HepG2 (cell line): ENCODE measurements around the gene ADD2. TPM values are rescaled to one million over a fixed set of nuclear protein-coding genes. Genes with fewer than 3 reads are reported as not detected.

Source experiments
- E2F1 ChIP-seq: sonication (generic); formaldehyde crosslinking; IDR thresholded peaks from 2 replicates; pipeline ENCODE4 v1.5.0; 2020; ENCODE audit warnings: missing genetic modification reagents
- PAWR ChIP-seq: sonication (generic); formaldehyde crosslinking; IDR thresholded peaks from 2 replicates; pipeline ENCODE4 v1.4.0; 2020; ENCODE audit warnings: missing genetic modification reagents, mild to moderate bottlenecking, borderline replicate concordance
- polyA plus RNA-seq, 8 experiments: library from polyadenylated mRNA; depleted of rRNA in 3 of 8; stranded (reverse) in 7 of 8; unstranded in 1 of 8; fragments of >200 nt; fragmentation: Illumina TruSeq in 4 of 8; extraction: Trizol in 4 of 8; gene quantifications; 2 replicates each; pipeline versions ENCODE4 v1.2.1 to v1.2.3, GENCODE V29; 2011 to 2016; ENCODE audit warnings: low read depth in 4 of 8, missing spikeins in 1 of 8, mixed read lengths in 1 of 8; ENCODE audit not compliant: insufficient read depth in 1 of 8
- small RNA-seq, 3 experiments: library from RNA; depleted of rRNA; stranded (forward); fragments of <200 nt; gene quantifications; one replicate each; pipeline ENCODE3, GENCODE V24; 2012; ENCODE audit warnings: low read depth in 2 of 3, low replicate concordance in 1 of 3; ENCODE audit not compliant: insufficient read length in 3 of 3, insufficient read depth in 2 of 3
- total RNA-seq, 5 experiments: library from RNA; depleted of rRNA; stranded (reverse); fragments of >200 nt; fragmentation: Illumina TruSeq; extraction: Trizol; gene quantifications; 2 replicates each; pipeline ENCODE4 v1.2.3, GENCODE V29; 2016; ENCODE audit warnings: low read depth in 1 of 5

Gene ADD2
- total and polyA plus RNA-seq, 2 of the 13 experiments (the other 11 are each of a cell fraction or from before 2014, with no cell fraction given) = 0.05 to 0.13 TPM

- TF ChIP-seq PAWR (CRISPR knock-in tag) = no peak
- no peak for TF ChIP-seq E2F1 (CRISPR knock-in tag)
These were observed 160.9 kb downstream of the ADD2 start (continued) for GRCh38 chr2:70607121-70607561.

Small RNAs within 50 kb of the gene (small RNA-seq; reads per million reads assigned to genes)
- 0 reads per million in 3 experiments for gene HMGN2P21

Other genes with a start within 250 kb of the ADD2 start
- 12.5 and 15.3 TPM in 2 replicates for gene TGFA, start 214.4 kb downstream of the ADD2 start, total RNA-seq (2016; rRNA removed; fragmentation: Illumina TruSeq; extraction: Trizol)
- 6.7 and 7.8 TPM in 2 replicates for gene TGFA, start 214.4 kb downstream of the ADD2 start, polyA plus RNA-seq (2011; rRNA removed)
- gene FIGLA, start 22.4 kb upstream of the ADD2 start, total RNA-seq (2016; rRNA removed; fragmentation: Illumina TruSeq; extraction: Trizol) = not detected in 2 replicates
- not detected in 2 replicates for gene FIGLA, start 22.4 kb upstream of the ADD2 start, polyA plus RNA-seq (2011; rRNA removed)
- 0.13 TPM in 2 replicates for gene CLEC4F, start 52.4 kb upstream of the ADD2 start, total RNA-seq (2016; rRNA removed; fragmentation: Illumina TruSeq; extraction: Trizol)
- 0.12 and 0.14 TPM in 2 replicates for gene CLEC4F, start 52.4 kb upstream of the ADD2 start, polyA plus RNA-seq (2011; rRNA removed)
- 0.09 and 0.27 TPM in 2 replicates for gene CD207, start 67.6 kb upstream of the ADD2 start, total RNA-seq (2016; rRNA removed; fragmentation: Illumina TruSeq; extraction: Trizol)
- gene CD207, start 67.6 kb upstream of the ADD2 start, polyA plus RNA-seq (2011; rRNA removed) = 0.13 and 0.15 TPM in 2 replicates
- 3.9 and 4.1 TPM in 2 replicates for gene VAX2, start 132.4 kb upstream of the ADD2 start, total RNA-seq (2016; rRNA removed; fragmentation: Illumina TruSeq; extraction: Trizol)
- gene VAX2, start 132.4 kb upstream of the ADD2 start, polyA plus RNA-seq (2011; rRNA removed) = 2.1 and 3.0 TPM in 2 replicates
- gene ATP6V1B1, start 167.7 kb upstream of the ADD2 start, total RNA-seq (2016; rRNA removed; fragmentation: Illumina TruSeq; extraction: Trizol) = 0.58 TPM in 1 of 2 replicates, not detected in the other
- 1.6 and 1.8 TPM in 2 replicates for gene ATP6V1B1, start 167.7 kb upstream of the ADD2 start, polyA plus RNA-seq (2011; rRNA removed)
- gene ANKRD53, start 210.4 kb upstream of the ADD2 start, total RNA-seq (2016; rRNA removed; fragmentation: Illumina TruSeq; extraction: Trizol) = not detected in 2 replicates
- gene ANKRD53, start 210.4 kb upstream of the ADD2 start, polyA plus RNA-seq (2011; rRNA removed) = 0.12 and 0.15 TPM in 2 replicates
- gene TEX261, start 226.7 kb upstream of the ADD2 start, total RNA-seq (2016; rRNA removed; fragmentation: Illumina TruSeq; extraction: Trizol) = 36.0 and 43.8 TPM in 2 replicates
- 68.7 and 78.7 TPM in 2 replicates for gene TEX261, start 226.7 kb upstream of the ADD2 start, polyA plus RNA-seq (2011; rRNA removed)